GM18507 (cell line): ENCODE data around the gene HINFP.
"Not testable (repeated sequence)": the region's sequence is repeated elsewhere in the genome, so short reads cannot be mapped to it uniquely, and the experiment has no call there.

ENCODE experiments used
- DNase-seq: peaks from one replicate; pipeline ENCODE4 v3.0.0; 2011; ENCODE audit warnings: low read depth; ENCODE audit not compliant: insufficient read length; ENCODE audit errors: extremely low spot score
- FAIRE-seq: peaks from 2 replicates; lab custom pipeline; 2011; peaks lifted over from hg19 to GRCh38; lab: Jason Lieb, UNC

HINFP gene

GRCh38 chr11:119178166-119178680, 56.8 kb downstream of the HINFP start:
- DNase-seq (no peak), FAIRE-seq (no peak)

GRCh38 chr11:119179342-119179741, 58.0 kb downstream of the HINFP start:
- no peak for DNase-seq
- no peak for FAIRE-seq

- DNase-seq (no peak), FAIRE-seq (no peak)
These were observed 58.6 kb downstream of the HINFP start for GRCh38 chr11:119179983-119180382.

- FAIRE-seq (no peak), DNase-seq (no peak)
These were observed 59.6 kb downstream of the HINFP start for GRCh38 chr11:119180729-119181676.

GRCh38 chr11:119181677-119182412, 60.5 kb downstream of the HINFP start:
- no peak for FAIRE-seq
- no peak for DNase-seq

GRCh38 chr11:119184399-119184798, 63.0 kb downstream of the HINFP start:
- not testable (repeated sequence) for DNase-seq, FAIRE-seq
